HepG2 (cell line): Measurements from ENCODE around the gene FXYD5. TPM values are rescaled to one million over a fixed set of nuclear protein-coding genes. Genes with fewer than 3 reads are reported as not detected.
A peak's percentile ranks its signal among the peaks of the same experiment; 100 is the strongest.

ENCODE experiments used
- ATAC-seq: fragments of 200-7000 bp; cut with Tn5 transposase; 3 replicates; pipeline ENCODE4 v1.9.1; 2020; ENCODE audit warnings: mild to moderate bottlenecking, moderate library complexity
- BruUV-seq: library from RNA; stranded (reverse); fragments of 400-500 nt; replicated peaks from 2 replicates; lab custom pipeline; 2021; lab: Mats Ljungman, UMichigan
- CTCF ChIA-PET: fragments of 300-600 bp; formaldehyde crosslinking; extraction: SDS; loops from one replicate; lab custom pipeline; 2021; ENCODE audit warnings: low total read pairs, inconsistent platforms, low intra/inter-chr PET ratio; lab: Yijun Ruan, JAX
- POLR2A ChIA-PET: fragments of 350-600 bp; sonication (Branson Sonifier 250); formaldehyde crosslinking; loops from one replicate; lab custom pipeline; 2020; ENCODE audit warnings: antibody characterized with exemption, inconsistent platforms; lab: Yijun Ruan, JAX
- DNase-seq: peaks from one replicate; pipeline ENCODE4 v3.0.0-alpha.2; 2015; ENCODE audit warnings: low spot score
- FAIRE-seq: peaks from 3 replicates; lab custom pipeline; 2011; peaks lifted over from hg19 to GRCh38; lab: Jason Lieb, UNC
- H2AFZ ChIP-seq: one replicate; pipeline ENCODE4 v1.6.1; 2011; ENCODE audit warnings: low read length, inconsistent platforms
- H3K27ac ChIP-seq: fragments of 300-600 bp; 3 replicates; pipeline ENCODE4 v1.8.0; 2011; ENCODE audit warnings: mixed run types, mild to moderate bottlenecking, mixed read lengths, low read length, inconsistent platforms; ENCODE audit not compliant: insufficient read depth; ENCODE audit errors: extremely low read length
- H3K27me3 ChIP-seq, 2 experiments: fragments of 200-600 bp in 1 of 2; 2 replicates in 1 of 2; 3 replicates in 1 of 2; pipeline versions ENCODE4 v1.6.0 to v1.8.0; 2011; ENCODE audit warnings: low read length in 2 of 2, mild to moderate bottlenecking in 2 of 2, moderate library complexity in 2 of 2, inconsistent platforms in 1 of 2; ENCODE audit not compliant: insufficient read depth in 2 of 2, control insufficient read depth in 1 of 2
- H3K36me3 ChIP-seq, 2 experiments: fragments of 200-600 bp in 1 of 2; replicated peaks in 1 of 2; 2 replicates in 1 of 2; 3 replicates in 1 of 2; pipeline versions ENCODE4 v1.5.1 to v1.8.0; 2011; ENCODE audit warnings: low read length in 2 of 2, inconsistent platforms in 1 of 2; ENCODE audit not compliant: insufficient read depth in 2 of 2, control insufficient read depth in 1 of 2
- H3K4me1 ChIP-seq: 2 replicates; pipeline ENCODE4 v1.5.1; 2012; ENCODE audit warnings: low read length, inconsistent platforms; ENCODE audit not compliant: insufficient read depth
- H3K4me2 ChIP-seq: 2 replicates; pipeline ENCODE4 v1.6.0; 2011; ENCODE audit warnings: low read depth, low read length, inconsistent platforms
- H3K4me3 ChIP-seq, 3 experiments: fragments of 200-600 bp in 1 of 3; sonication (generic), shearing (Covaris generic) in 1 of 3; replicated peaks in 1 of 3; 2 replicates each; pipeline ENCODE4 v1.5.1; 2011 to 2016; ENCODE audit warnings: low read length in 3 of 3, inconsistent platforms in 2 of 3, low read depth in 2 of 3, mild to moderate bottlenecking in 2 of 3, control low read depth in 1 of 3, mixed read lengths in 1 of 3; ENCODE audit not compliant: insufficient read depth in 1 of 3
- H3K79me2 ChIP-seq: one replicate; pipeline ENCODE4 v1.6.1; 2011; ENCODE audit warnings: low read length, inconsistent platforms; ENCODE audit not compliant: insufficient read depth
- H3K9ac ChIP-seq: 2 replicates; pipeline ENCODE4 v1.6.0; 2011; ENCODE audit warnings: mild to moderate bottlenecking, low read depth, low read length, inconsistent platforms; ENCODE audit not compliant: insufficient read depth
- H3K9me3 ChIP-seq: 2 replicates; pipeline ENCODE4 v1.5.1; 2012; ENCODE audit warnings: mild to moderate bottlenecking, low read length
- H4K20me1 ChIP-seq: 2 replicates; pipeline ENCODE4 v1.6.0; 2011; ENCODE audit warnings: inconsistent platforms, mild to moderate bottlenecking, low read length, moderate library complexity; ENCODE audit not compliant: insufficient read depth
- MAFF ChIP-seq: IDR thresholded peaks from 2 replicates; pipeline ENCODE4 v1.6.1; 2011; ENCODE audit warnings: low read depth, low read length, improper control_type of control experiment
- MAFK ChIP-seq, 2 experiments: IDR thresholded peaks in 1 of 2; conservative IDR thresholded peaks in 1 of 2; 2 replicates each; pipeline ENCODE4 v1.6.1; 2011; ENCODE audit warnings: improper control_type of control experiment in 2 of 2, low read length in 2 of 2
- SAFB2 ChIP-seq: sonication (generic); formaldehyde crosslinking; IDR thresholded peaks from 2 replicates; pipeline ENCODE4 v1.5.1; 2020; ENCODE audit warnings: missing genetic modification reagents, low read depth, mild to moderate bottlenecking, borderline replicate concordance
- SRSF9 ChIP-seq: fragments of 200-400 bp; formaldehyde crosslinking; IDR thresholded peaks from 2 replicates; pipeline ENCODE4 v1.6.1; 2018; ENCODE audit warnings: borderline replicate concordance, mild to moderate bottlenecking, low read depth, low read length; ENCODE audit not compliant: insufficient read depth, poor library complexity, severe bottlenecking
- ZNF264 ChIP-seq: sonication (generic); formaldehyde crosslinking; IDR thresholded peaks from 2 replicates; pipeline ENCODE4 v1.4.0; 2020; ENCODE audit warnings: missing genetic modification reagents
- ZNF331 ChIP-seq: sonication (generic); formaldehyde crosslinking; IDR thresholded peaks from 2 replicates; pipeline ENCODE4 v1.4.0; 2020; ENCODE audit warnings: missing genetic modification reagents
- ZNF629 ChIP-seq: sonication (generic); formaldehyde crosslinking; conservative IDR thresholded peaks from 2 replicates; pipeline ENCODE4 v1.5.0; 2020; ENCODE audit warnings: missing genetic modification reagents
- WGBS: methylation state at CpG from one replicate; pipeline ENCODE4 v1.1.6; 2017; ENCODE audit warnings: low lambda C conversion rate; 5-methylcytosine and 5-hydroxymethylcytosine counted together
- in situ Hi-C: cut with HindIII; loops from 2 replicates; pipeline ENCODE4 v1.10.0; 2017; ENCODE audit warnings: low pct_unique_long_range_greater_than_20kb; ENCODE audit not compliant: extremely low pct_ligation_motif_present
- intact Hi-C: fragments of 100-400 bp; cut with micrococcal nuclease; formaldehyde crosslinking; loops from one replicate; pipeline ENCODE4 v1.10.0; 2022; ENCODE audit not compliant: unreplicated experiment
- polyA plus RNA-seq, 8 experiments: library from polyadenylated mRNA; depleted of rRNA in 3 of 8; stranded (reverse) in 7 of 8; unstranded in 1 of 8; fragments of >200 nt; fragmentation: Illumina TruSeq in 4 of 8; extraction: Trizol in 4 of 8; gene quantifications; 2 replicates each; pipeline versions ENCODE4 v1.2.1 to v1.2.3, GENCODE V29; 2011 to 2016; ENCODE audit warnings: low read depth in 4 of 8, missing spikeins in 1 of 8, mixed read lengths in 1 of 8; ENCODE audit not compliant: insufficient read depth in 1 of 8
- total RNA-seq, 5 experiments: library from RNA; depleted of rRNA; stranded (reverse); fragments of >200 nt; fragmentation: Illumina TruSeq; extraction: Trizol; gene quantifications; 2 replicates each; pipeline ENCODE4 v1.2.3, GENCODE V29; 2016; ENCODE audit warnings: low read depth in 1 of 5

FXYD5 gene
- total and polyA plus RNA-seq, 2 of the 13 experiments (the other 11 are each of a cell fraction or from before 2014, with no cell fraction given) = 0.65 TPM; not detected in 1

DNA sequence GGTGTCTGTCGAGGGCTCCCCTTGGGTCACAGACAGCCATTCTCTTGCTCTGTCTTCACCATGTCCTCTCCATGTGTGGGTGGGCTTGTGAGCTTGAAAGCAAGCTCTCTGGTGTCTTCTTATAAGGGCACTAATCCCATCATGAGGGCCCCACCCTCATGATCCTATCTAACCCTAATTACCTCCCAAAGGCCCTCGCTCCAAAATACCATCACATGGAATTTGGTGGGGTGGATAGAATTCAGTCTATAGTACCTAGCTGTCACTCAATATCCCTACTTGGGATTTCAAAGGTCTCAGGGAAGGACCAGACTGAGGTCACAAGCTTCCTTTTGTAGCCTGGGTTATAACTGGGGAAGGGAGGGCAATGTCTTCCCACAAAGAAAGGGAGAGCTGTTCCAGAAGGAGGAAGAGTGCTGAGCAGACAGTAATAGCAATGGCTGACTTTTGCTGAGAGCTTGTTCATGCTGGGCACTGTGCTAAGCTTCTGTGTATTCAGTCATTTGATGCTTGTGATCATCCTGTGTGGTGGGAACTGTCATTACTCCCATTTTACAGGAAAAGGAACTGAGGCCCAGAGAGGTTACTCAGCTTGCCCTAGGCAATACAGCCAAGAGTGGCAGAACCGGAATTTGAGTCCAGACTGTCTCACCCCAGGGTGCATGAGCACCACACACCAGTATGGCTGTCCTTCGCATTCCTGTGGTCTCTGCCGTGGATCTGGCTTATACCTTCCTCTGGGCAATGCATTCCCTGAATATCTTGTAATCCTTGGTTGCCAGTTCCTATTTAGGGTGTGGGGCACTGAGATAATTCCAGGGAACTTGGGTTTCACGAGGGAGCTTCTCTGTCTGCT, 8.2 kb downstream of the FXYD5 start:
- H3K36me3 ChIP-seq = no peaks in the 10 kb centered on the region
- no TSS peak for BruUV-seq
- H3K79me2 ChIP-seq = no peaks in the 10 kb centered on the region
- no peak overlapping the region for H3K27ac ChIP-seq
- peaks cover 1 to 4% of the 10 kb centered on the region in 2 experiments; a peak in 2 of 5 replicates for H3K27me3 ChIP-seq
- 12% methylated on average over 6 of the region's 6 CpGs for WGBS
- DNase-seq = no peak
- H3K9me3 ChIP-seq = peaks cover 20% of the 10 kb centered on the region; the same call in 1 of the 2 replicates
- intact Hi-C loops (no loop called here), in situ Hi-C loops (no loop called here)
- ChIA-PET POLR2A (no interaction called here), CTCF (no interaction called here)
- no peak overlapping the region for H3K4me2 ChIP-seq
- H3K4me3 ChIP-seq = no peak overlapping the region
- ATAC-seq = no peak
- no peaks in the 10 kb centered on the region for H4K20me1 ChIP-seq
- peaks cover 6% of the 10 kb centered on the region; the same call in 1 of the 2 replicates for H3K4me1 ChIP-seq
- no peak for FAIRE-seq
- H2AFZ ChIP-seq = no peak overlapping the region
- no peak overlapping the region for H3K9ac ChIP-seq
- TF ChIP-seq MAFF (0 out of 2 replicates have a peak, but pooled peaks have one; percentile 9), MAFK (conservative IDR thresholded peaks at IDR 0.05 in 1 of 2, IDR thresholded peaks at IDR 0.05 in 1 of 2; ENCODE audit: low read length in 2 of 2) (0 out of 4 replicates have a peak, but pooled peaks have one; percentile 16 to 22), ZNF629 (CRISPR knock-in tag) (0 out of 2 replicates have a peak, but pooled peaks have one; percentile 33), SRSF9 (no peak), ZNF264 (CRISPR knock-in tag) (peak; percentile 85)

DNA sequence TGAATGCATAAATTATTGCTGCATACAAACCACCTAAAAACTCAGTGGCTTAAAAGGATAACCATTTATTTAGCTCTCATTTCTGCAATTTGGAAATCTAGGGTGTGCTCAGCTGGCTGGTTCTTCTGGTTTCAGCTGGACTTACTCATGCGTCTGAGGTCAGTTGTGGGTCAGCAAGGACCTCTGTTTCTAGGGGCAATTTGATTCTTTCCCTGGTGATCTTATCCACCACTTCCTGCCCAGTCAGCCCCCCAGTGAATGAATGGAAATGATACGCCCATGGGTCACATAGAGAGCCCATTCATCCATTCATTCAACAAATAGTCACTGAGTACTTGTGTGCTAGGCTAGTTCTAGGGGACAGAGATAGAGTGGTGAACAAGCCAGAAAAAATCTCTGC, 9.9 kb downstream of the FXYD5 start:
- Histone ChIP-seq H3K36me3 (no peaks in the 10 kb centered on the region), H4K20me1 (no peaks in the 10 kb centered on the region), H3K27me3 (peaks cover 0 to 1% of the 10 kb centered on the region in 2 experiments; a peak in 2 of 5 replicates), H3K9me3 (peaks cover 20% of the 10 kb centered on the region; the same call in 1 of the 2 replicates), H3K79me2 (no peaks in the 10 kb centered on the region), H3K4me1 (peaks cover 6% of the 10 kb centered on the region; the same call in 1 of the 2 replicates), H3K9ac (no peak overlapping the region), H3K27ac (no peak overlapping the region), H2AFZ (no peak overlapping the region), H3K4me3 (no peak overlapping the region), H3K4me2 (no peak overlapping the region)
- 67% methylated on average over 2 of the region's 2 CpGs for WGBS
- FAIRE-seq (no peak), DNase-seq (no peak), ATAC-seq (no peak)
- CTCF ChIA-PET = no interaction called here
- TF ChIP-seq SAFB2 = no peak
- peak; percentile 96 for TF ChIP-seq ZNF331 (CRISPR knock-in tag)
- intact Hi-C loops = no loop called here
- POLR2A ChIA-PET = no interaction called here
- in situ Hi-C loops = no loop called here
- BruUV-seq = no TSS peak
